BLaER1 (cell line): ENCODE measurements around the gene TRPT1.

Source experiments
- H3K27ac ChIP-seq: shearing (Covaris generic); formaldehyde crosslinking; 2 replicates; pipeline ENCODE4 v1.8.1; 2022
- H3K27me3 ChIP-seq: shearing (Covaris generic); formaldehyde crosslinking; 2 replicates; pipeline ENCODE4 v1.8.1; 2022
- H3K36me3 ChIP-seq: shearing (Covaris generic); formaldehyde crosslinking; 2 replicates; pipeline ENCODE4 v1.8.1; 2022
- H3K4me1 ChIP-seq: shearing (Covaris generic); formaldehyde crosslinking; 2 replicates; pipeline ENCODE4 v1.8.1; 2022
- H3K4me2 ChIP-seq: shearing (Covaris generic); formaldehyde crosslinking; 2 replicates; pipeline ENCODE4 v1.8.1; 2022
- H3K4me3 ChIP-seq: shearing (Covaris generic); formaldehyde crosslinking; 2 replicates; pipeline ENCODE4 v1.8.1; 2022
- H3K9ac ChIP-seq: shearing (Covaris generic); formaldehyde crosslinking; 2 replicates; pipeline ENCODE4 v1.8.1; 2022
- H3K9me3 ChIP-seq: shearing (Covaris generic); formaldehyde crosslinking; 2 replicates; pipeline ENCODE4 v1.8.1; 2022
- H4K20me1 ChIP-seq: shearing (Covaris generic); formaldehyde crosslinking; 2 replicates; pipeline ENCODE4 v1.8.1; 2022
- Cebpa-rat ChIP-seq: shearing (Covaris generic); IDR thresholded peaks from 2 replicates; pipeline ENCODE4 v1.8.1; 2022

The TRPT1 gene

GRCh38 chr11:64265176-64266160, 39.5 kb upstream of the TRPT1 start:
- Histone ChIP-seq H3K9ac (peak overlapping the region; percentile 97), H3K4me1 (peaks cover 65% of the 10 kb centered on the region), H4K20me1 (no peaks in the 10 kb centered on the region), H3K27ac (peak overlapping the region; percentile 100), H3K4me2 (peak overlapping the region; percentile 96), H3K9me3 (no peaks in the 10 kb centered on the region), H3K27me3 (no peaks in the 10 kb centered on the region), H3K36me3 (peaks cover 48% of the 10 kb centered on the region), H3K4me3 (peak overlapping the region; percentile 83)
- no peak for TF ChIP-seq Cebpa-rat

DNA sequence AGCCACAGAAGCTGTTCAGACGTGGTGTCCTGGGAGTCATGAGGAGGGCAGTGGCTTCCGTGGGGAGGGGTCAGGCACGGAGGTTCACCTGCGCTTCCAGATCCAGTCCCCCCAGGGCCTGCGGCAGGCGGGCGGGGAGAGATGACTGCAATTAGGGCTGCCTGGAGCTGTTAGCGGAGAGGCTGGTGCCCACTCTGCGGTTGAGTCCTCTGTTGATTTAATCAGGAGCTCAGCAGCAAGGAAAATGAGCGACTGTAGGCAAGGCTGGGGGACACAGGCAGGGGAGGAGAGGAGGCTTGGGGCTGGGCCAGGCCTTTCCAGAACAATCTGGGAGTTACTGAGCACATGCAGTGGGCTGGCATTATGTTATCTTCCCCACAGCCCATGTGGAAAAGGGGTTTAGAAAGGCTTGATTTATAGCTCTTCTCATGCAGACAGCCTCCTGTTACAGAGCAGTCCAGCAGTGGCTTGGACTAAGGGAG, 38.4 kb upstream of the TRPT1 start:
- Histone ChIP-seq H3K9ac (peak overlapping the region; percentile 68), H3K4me2 (peak overlapping the region; percentile 96), H3K27ac (peak overlapping the region; percentile 100), H3K9me3 (no peaks in the 10 kb centered on the region), H3K4me1 (peaks cover 65% of the 10 kb centered on the region), H4K20me1 (no peaks in the 10 kb centered on the region), H3K4me3 (no peak overlapping the region), H3K27me3 (no peaks in the 10 kb centered on the region), H3K36me3 (peaks cover 59% of the 10 kb centered on the region)
- TF ChIP-seq Cebpa-rat, result no peak

DNA sequence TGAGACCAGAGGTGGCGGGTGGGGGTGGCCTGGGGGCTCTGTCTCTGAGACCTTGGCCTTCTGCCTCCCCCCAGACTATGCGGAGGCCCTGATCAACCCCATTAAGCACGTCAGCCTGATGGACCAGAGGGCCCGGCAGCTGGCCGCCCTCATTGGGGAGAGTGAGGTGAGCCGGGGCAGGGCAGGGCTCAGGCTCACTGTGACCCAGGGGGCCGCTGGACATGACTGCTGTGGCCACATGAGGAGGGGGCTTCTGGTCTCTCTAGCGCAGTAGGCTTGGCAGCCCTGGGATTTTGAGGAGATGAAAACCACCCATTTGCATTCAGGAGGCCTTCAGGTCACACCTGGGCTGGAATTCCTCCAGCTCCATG, 37.9 kb upstream of the TRPT1 start:
- no peaks in the 10 kb centered on the region for H3K27me3 ChIP-seq
- peak overlapping the region; percentile 96 for H3K4me2 ChIP-seq
- TF ChIP-seq Cebpa-rat, result no peak
- H3K27ac ChIP-seq, result peak overlapping the region; percentile 100
- no peaks in the 10 kb centered on the region for H3K9me3 ChIP-seq
- no peaks in the 10 kb centered on the region for H4K20me1 ChIP-seq
- peaks cover 64% of the 10 kb centered on the region for H3K36me3 ChIP-seq
- H3K9ac ChIP-seq, result peak overlapping the region; percentile 68
- no peak overlapping the region for H3K4me3 ChIP-seq
- peaks cover 63% of the 10 kb centered on the region for H3K4me1 ChIP-seq

- Histone ChIP-seq H3K4me3 (no peak overlapping the region), H3K9me3 (no peaks in the 10 kb centered on the region), H3K27ac (peak overlapping the region; percentile 100), H3K36me3 (peaks cover 70% of the 10 kb centered on the region), H3K4me2 (peak overlapping the region; percentile 96; the same call in 1 of the 2 replicates), H4K20me1 (no peaks in the 10 kb centered on the region), H3K27me3 (no peaks in the 10 kb centered on the region), H3K4me1 (peaks cover 57% of the 10 kb centered on the region), H3K9ac (peak overlapping the region; percentile 68; the same call in 1 of the 2 replicates)
- no peak for TF ChIP-seq Cebpa-rat
These were observed 37.3 kb upstream of the TRPT1 start for GRCh38 chr11:64263021-64263946.

DNA sequence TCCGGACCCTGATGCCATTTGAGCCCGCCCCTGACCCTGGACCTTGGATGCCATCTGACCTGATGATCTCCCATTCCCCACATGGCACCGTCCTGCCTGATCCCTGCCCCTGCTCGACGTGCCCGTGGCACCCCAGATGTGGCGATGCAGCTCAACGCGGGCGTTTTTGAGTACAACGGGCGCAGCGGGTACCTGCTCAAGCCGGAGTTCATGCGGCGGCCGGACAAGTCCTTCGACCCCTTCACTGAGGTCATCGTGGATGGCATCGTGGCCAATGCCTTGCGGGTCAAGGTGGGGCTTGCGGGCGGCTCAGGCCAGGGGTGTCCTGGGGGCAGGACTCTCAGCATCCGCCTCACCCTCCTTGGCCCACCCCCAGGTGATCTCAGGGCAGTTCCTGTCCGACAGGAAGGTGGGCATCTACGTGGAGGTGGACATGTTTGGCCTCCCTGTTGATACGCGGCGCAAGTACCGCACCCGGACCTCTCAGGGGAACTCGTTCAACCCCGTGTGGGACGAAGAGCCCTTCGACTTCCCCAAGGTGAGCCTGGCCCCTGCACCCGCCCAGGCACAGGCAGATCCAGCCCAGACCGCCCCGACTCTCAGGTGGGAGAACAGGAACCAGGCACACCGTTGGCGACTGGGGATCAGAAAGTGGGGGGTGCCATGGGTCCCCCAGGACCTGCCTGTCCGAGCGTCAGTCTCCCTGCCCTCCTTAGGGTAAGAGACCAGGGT, 36.5 kb upstream of the TRPT1 start:
- H3K4me1 ChIP-seq, result peaks cover 48% of the 10 kb centered on the region
- H3K27me3 ChIP-seq, result no peaks in the 10 kb centered on the region
- H3K27ac ChIP-seq, result peak overlapping the region; percentile 100
- no peaks in the 10 kb centered on the region for H4K20me1 ChIP-seq
- no peak for TF ChIP-seq Cebpa-rat
- peaks cover 78% of the 10 kb centered on the region for H3K36me3 ChIP-seq
- H3K4me3 ChIP-seq, result no peak overlapping the region
- no peak overlapping the region; the same call in 1 of the 2 replicates for H3K9ac ChIP-seq
- H3K4me2 ChIP-seq, result no peak overlapping the region
- no peaks in the 10 kb centered on the region for H3K9me3 ChIP-seq

GRCh38 chr11:64261556-64262080, 35.6 kb upstream of the TRPT1 start:
- Histone ChIP-seq H3K4me2 (no peak overlapping the region), H3K4me3 (no peak overlapping the region), H3K9me3 (no peaks in the 10 kb centered on the region), H3K36me3 (peaks cover 87% of the 10 kb centered on the region), H4K20me1 (no peaks in the 10 kb centered on the region), H3K27ac (no peak overlapping the region), H3K9ac (no peak overlapping the region), H3K27me3 (no peaks in the 10 kb centered on the region), H3K4me1 (peaks cover 40% of the 10 kb centered on the region)
- TF ChIP-seq Cebpa-rat, result no peak

- H3K27ac ChIP-seq, result no peak overlapping the region
- no peak overlapping the region for H3K9ac ChIP-seq
- H3K9me3 ChIP-seq, result no peaks in the 10 kb centered on the region
- no peak for TF ChIP-seq Cebpa-rat
- no peak overlapping the region for H3K4me2 ChIP-seq
- H4K20me1 ChIP-seq, result no peaks in the 10 kb centered on the region; the same call in 1 of the 2 replicates
- no peak overlapping the region for H3K4me3 ChIP-seq
- no peaks in the 10 kb centered on the region for H3K27me3 ChIP-seq
- peaks cover 92% of the 10 kb centered on the region for H3K36me3 ChIP-seq
- H3K4me1 ChIP-seq, result peaks cover 26% of the 10 kb centered on the region
These were observed 34.2 kb upstream of the TRPT1 start for GRCh38 chr11:64260147-64260708.

GRCh38 chr11:64259533-64260067, 33.6 kb upstream of the TRPT1 start:
- Histone ChIP-seq H3K4me3 (no peak overlapping the region), H3K9ac (no peak overlapping the region), H3K27me3 (no peaks in the 10 kb centered on the region), H3K4me1 (peaks cover 20% of the 10 kb centered on the region), H3K36me3 (peaks cover 96% of the 10 kb centered on the region), H3K9me3 (no peaks in the 10 kb centered on the region), H3K27ac (no peak overlapping the region), H3K4me2 (no peak overlapping the region), H4K20me1 (peaks cover 5% of the 10 kb centered on the region; the same call in 1 of the 2 replicates)
- no peak for TF ChIP-seq Cebpa-rat
